ENCODE data around the gene WWOX. TPM values are rescaled to one million over a fixed set of nuclear protein-coding genes. Genes with fewer than 3 reads are reported as not detected.

WWOX gene
- total RNA-seq, 1 experiment from 2014 or later = 35.6 TPM

DNA sequence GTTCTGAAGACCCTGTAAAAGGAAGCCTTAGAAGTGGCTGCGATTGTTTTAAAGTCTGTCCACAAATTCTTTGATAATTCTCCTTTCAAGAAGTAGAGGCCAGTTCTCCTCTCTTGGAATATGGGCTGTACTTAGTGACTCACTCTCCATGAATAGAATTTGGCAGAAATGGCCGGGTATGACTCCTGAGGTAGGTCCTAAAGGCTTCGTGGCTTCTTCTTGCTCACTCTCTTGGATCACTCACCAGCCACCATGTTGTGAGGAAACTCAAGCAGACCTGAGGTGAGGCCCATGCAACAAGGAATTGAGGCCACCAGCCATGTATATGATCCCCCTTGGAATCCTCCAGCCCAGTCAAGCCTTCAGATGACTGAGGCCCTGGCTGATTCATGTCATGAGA is 75.8 kb downstream of the WWOX start:
- Histone ChIP-seq H3K4me2 (no peak overlapping the region), H3K36me3 (ENCODE audit: low read depth) (no peaks in the 10 kb centered on the region), H3K4me3 (no peak overlapping the region), H3K27ac (no peak overlapping the region), H3K4me1 (replicated peaks; ENCODE audit: insufficient read depth) (peaks cover 7% of the 10 kb centered on the region), H3K9me2 (ENCODE audit: insufficient read depth) (no peaks in the 10 kb centered on the region), H2AFZ (no peak overlapping the region), H3K27me3 (ENCODE audit: insufficient read depth, low read depth) (no peaks in the 10 kb centered on the region), H3K79me2 (ENCODE audit: low read depth) (0 out of 2 replicates have a peak, but pooled peaks cover 4% of the 10 kb centered on the region), H3F3A (ENCODE audit: insufficient read depth, low read depth) (no peaks in the 10 kb centered on the region), H3K9me3 (ENCODE audit: insufficient read depth, low read depth) (no peaks in the 10 kb centered on the region), H4K20me1 (ENCODE audit: insufficient read depth) (no peaks in the 10 kb centered on the region; the same call in 1 of the 2 replicates)
- no peak for TF ChIP-seq EZH2 (IDR thresholded peaks at IDR 0.05; ENCODE audit: low read depth)
- TF ChIP-seq, protein P1, sequence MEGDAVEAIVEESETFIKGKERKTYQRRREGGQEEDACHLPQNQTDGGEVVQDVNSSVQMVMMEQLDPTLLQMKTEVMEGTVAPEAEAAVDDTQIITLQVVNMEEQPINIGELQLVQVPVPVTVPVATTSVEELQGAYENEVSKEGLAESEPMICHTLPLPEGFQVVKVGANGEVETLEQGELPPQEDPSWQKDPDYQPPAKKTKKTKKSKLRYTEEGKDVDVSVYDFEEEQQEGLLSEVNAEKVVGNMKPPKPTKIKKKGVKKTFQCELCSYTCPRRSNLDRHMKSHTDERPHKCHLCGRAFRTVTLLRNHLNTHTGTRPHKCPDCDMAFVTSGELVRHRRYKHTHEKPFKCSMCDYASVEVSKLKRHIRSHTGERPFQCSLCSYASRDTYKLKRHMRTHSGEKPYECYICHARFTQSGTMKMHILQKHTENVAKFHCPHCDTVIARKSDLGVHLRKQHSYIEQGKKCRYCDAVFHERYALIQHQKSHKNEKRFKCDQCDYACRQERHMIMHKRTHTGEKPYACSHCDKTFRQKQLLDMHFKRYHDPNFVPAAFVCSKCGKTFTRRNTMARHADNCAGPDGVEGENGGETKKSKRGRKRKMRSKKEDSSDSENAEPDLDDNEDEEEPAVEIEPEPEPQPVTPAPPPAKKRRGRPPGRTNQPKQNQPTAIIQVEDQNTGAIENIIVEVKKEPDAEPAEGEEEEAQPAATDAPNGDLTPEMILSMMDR (conservative IDR thresholded peaks at IDR 0.05) = no peak
- ChIA-PET POLR2A (ENCODE audit: unreplicated experiment) (no interaction called here), CTCF (no interaction called here)
- DNase-seq = no peak
- no TSS peak for BruUV-seq (replicated peaks)
- intact Hi-C loops (cut with micrococcal nuclease; ENCODE audit: unreplicated experiment) = no loop called here

DNA sequence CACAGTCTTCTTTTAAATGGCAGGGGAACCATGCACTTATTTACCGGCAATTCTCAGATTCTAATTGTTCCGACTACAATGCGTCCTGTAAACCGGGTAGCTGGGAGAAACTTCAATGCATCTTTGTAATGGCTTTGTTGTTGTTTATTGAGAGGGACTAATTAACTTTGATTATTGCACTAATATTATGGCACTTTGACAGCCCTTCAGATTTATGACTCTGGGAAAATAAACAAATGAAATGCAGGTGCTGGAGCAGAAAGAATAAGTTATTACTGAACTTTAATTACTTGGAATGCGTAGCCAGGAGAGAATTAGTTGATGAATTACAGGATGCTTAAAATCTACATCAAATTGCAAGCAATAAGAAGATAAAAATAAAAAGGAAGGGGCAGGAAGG is 77.0 kb downstream of the WWOX start:
- no peaks in the 10 kb centered on the region for H3K27me3 ChIP-seq (ENCODE audit: insufficient read depth, low read depth)
- no peaks in the 10 kb centered on the region for H3K9me3 ChIP-seq (ENCODE audit: insufficient read depth, low read depth)
- no peaks in the 10 kb centered on the region for H3K79me2 ChIP-seq (ENCODE audit: low read depth)
- H2AFZ ChIP-seq = no peak overlapping the region
- no peak for TF ChIP-seq EZH2 (IDR thresholded peaks at IDR 0.05; ENCODE audit: low read depth)
- TF ChIP-seq, protein P1 (conservative IDR thresholded peaks at IDR 0.05) = no peak
- H3K4me1 ChIP-seq (replicated peaks; ENCODE audit: insufficient read depth) = no peaks in the 10 kb centered on the region
- no TSS peak for BruUV-seq (replicated peaks)
- intact Hi-C loops (cut with micrococcal nuclease; ENCODE audit: unreplicated experiment) = no loop called here
- no peaks in the 10 kb centered on the region for H3K36me3 ChIP-seq (ENCODE audit: low read depth)
- H3K27ac ChIP-seq = no peak overlapping the region
- no peak for DNase-seq
- no peaks in the 10 kb centered on the region for H3F3A ChIP-seq (ENCODE audit: insufficient read depth, low read depth)
- no peak overlapping the region for H3K4me2 ChIP-seq
- POLR2A ChIA-PET (ENCODE audit: unreplicated experiment) = no interaction called here
- no peak overlapping the region for H3K4me3 ChIP-seq
- H4K20me1 ChIP-seq (ENCODE audit: insufficient read depth) = no peaks in the 10 kb centered on the region; the same call in 1 of the 2 replicates
- no peaks in the 10 kb centered on the region for H3K9me2 ChIP-seq (ENCODE audit: insufficient read depth)
- CTCF ChIA-PET = interaction anchor here (0.6 kb wide), 1 partner anchor 102 kb away, joined by 3 read pairs; no protein-coding TSS in a partner anchor

DNA sequence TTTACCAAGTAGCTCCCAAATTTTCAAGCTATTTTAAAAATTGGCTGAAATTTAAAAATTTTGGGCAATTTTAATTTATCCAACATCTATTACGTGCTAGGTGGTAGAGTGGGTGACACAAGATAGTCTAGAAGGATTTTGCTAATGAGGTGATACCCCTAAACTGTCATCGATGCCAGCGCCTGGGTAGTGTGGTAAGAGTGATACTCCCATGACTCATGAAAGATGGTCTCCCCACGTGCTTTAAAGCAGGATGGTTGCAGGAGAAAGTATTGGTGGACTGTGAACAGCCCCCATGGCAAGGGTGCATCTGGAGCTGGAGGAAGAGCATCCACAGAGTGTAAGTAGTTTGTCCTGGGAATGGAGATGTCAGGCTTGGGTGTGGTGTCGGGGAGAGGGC is 77.8 kb downstream of the WWOX start:
- no peak overlapping the region for H3K27ac ChIP-seq
- H3F3A ChIP-seq (ENCODE audit: insufficient read depth, low read depth) = no peaks in the 10 kb centered on the region
- intact Hi-C loops (cut with micrococcal nuclease; ENCODE audit: unreplicated experiment) = no loop called here
- no peaks in the 10 kb centered on the region for H3K79me2 ChIP-seq (ENCODE audit: low read depth)
- H4K20me1 ChIP-seq (ENCODE audit: insufficient read depth) = no peaks in the 10 kb centered on the region; the same call in 1 of the 2 replicates
- no peak for DNase-seq
- no peak overlapping the region for H3K4me3 ChIP-seq
- no peaks in the 10 kb centered on the region for H3K9me3 ChIP-seq (ENCODE audit: insufficient read depth, low read depth)
- H3K4me1 ChIP-seq (replicated peaks; ENCODE audit: insufficient read depth) = no peaks in the 10 kb centered on the region
- no peak overlapping the region for H2AFZ ChIP-seq
- no peaks in the 10 kb centered on the region for H3K36me3 ChIP-seq (ENCODE audit: low read depth)
- POLR2A ChIA-PET (ENCODE audit: unreplicated experiment) = no interaction called here
- CTCF ChIA-PET = no interaction called here
- TF ChIP-seq, protein P1 (conservative IDR thresholded peaks at IDR 0.05) = no peak
- no peak for TF ChIP-seq EZH2 (IDR thresholded peaks at IDR 0.05; ENCODE audit: low read depth)
- no peaks in the 10 kb centered on the region for H3K9me2 ChIP-seq (ENCODE audit: insufficient read depth)
- H3K4me2 ChIP-seq = no peak overlapping the region
- no peaks in the 10 kb centered on the region for H3K27me3 ChIP-seq (ENCODE audit: insufficient read depth, low read depth)
- BruUV-seq (replicated peaks) = no TSS peak

Data from PC-9 (cell line).